ENCODE data around the gene LRIG2. TPM values are rescaled to one million over a fixed set of nuclear protein-coding genes. Genes with fewer than 3 reads are reported as not detected.

LRIG2 gene
- total RNA-seq, 2 donors from 2014 or later: 12.1 to 13.8 TPM

DNA sequence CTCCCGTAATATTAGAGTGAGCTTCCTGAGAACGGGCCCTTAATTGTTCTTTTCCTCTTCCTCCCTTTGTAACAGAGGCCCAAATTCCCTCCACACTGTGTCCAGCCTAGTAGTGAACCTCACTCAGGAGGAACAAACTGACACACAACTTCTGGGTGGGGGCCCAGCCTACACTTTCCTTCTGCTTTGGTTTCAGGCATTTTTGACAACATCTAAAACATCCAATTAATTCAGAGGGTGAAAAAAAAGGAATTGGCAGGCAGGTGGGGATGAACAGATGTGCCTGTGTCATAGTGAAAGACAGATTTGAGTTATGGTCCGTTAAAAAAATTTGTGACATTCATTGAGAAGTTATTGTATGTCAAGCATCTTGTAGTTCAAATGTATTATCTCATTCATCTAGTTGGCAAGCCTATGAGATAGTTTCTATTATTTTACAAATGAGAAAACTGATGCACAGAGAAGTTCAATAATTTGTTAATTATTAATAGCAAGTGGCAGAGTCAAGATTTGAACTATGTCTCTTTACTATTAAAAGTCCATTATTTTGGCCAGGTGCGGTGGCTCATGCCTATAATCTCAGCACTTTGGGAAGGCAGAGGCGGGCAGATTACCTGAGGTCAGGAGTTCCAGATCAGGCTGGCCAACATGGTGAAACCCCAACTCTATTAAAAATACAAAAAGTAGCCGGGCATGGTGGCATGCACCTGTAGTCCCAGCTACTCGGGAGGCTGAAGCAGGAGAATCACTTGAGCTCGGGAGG is 41.6 kb upstream of the LRIG2 start:
- TF ChIP-seq, protein P1, sequence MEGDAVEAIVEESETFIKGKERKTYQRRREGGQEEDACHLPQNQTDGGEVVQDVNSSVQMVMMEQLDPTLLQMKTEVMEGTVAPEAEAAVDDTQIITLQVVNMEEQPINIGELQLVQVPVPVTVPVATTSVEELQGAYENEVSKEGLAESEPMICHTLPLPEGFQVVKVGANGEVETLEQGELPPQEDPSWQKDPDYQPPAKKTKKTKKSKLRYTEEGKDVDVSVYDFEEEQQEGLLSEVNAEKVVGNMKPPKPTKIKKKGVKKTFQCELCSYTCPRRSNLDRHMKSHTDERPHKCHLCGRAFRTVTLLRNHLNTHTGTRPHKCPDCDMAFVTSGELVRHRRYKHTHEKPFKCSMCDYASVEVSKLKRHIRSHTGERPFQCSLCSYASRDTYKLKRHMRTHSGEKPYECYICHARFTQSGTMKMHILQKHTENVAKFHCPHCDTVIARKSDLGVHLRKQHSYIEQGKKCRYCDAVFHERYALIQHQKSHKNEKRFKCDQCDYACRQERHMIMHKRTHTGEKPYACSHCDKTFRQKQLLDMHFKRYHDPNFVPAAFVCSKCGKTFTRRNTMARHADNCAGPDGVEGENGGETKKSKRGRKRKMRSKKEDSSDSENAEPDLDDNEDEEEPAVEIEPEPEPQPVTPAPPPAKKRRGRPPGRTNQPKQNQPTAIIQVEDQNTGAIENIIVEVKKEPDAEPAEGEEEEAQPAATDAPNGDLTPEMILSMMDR (IDR thresholded peaks at IDR 0.05): no peak
- no peak overlapping the region for H3K27ac ChIP-seq
- H3K36me3 ChIP-seq: no peaks in the 10 kb centered on the region
- intact Hi-C loops (cut with DNase I): no loop called here
- no peak overlapping the region for H3K9ac ChIP-seq (ENCODE audit: low read depth in 2 of 2, low read length in 2 of 2)
- no peak for DNase-seq
- H3K9me3 ChIP-seq: no peaks in the 10 kb centered on the region
- no peak overlapping the region for H3K4me3 ChIP-seq
- no peaks in the 10 kb centered on the region for H3K27me3 ChIP-seq
- no peaks in the 10 kb centered on the region for H3K4me1 ChIP-seq

DNA sequence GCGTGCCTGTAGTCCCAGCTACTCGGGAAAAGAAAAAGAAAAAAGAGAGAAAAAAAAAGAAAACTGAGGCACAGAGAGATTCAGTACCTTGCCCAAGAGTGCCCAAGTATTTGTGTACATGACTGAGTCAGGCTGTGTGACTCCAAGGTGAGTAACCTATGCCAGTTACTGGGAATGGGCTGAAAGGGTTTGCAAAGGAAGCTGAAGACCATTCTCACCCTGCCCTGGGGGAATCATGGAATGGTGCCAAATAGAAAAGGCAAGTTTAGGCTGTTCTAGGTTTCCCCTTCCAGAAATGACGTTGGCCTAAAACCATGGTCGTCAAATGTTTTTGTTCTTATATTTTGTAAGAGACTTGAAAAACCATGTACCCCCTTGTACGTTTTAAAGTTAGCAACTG is 37.9 kb upstream of the LRIG2 start:
- intact Hi-C loops (cut with DNase I): no loop called here
- TF ChIP-seq, protein P1 (IDR thresholded peaks at IDR 0.05): no peak
- H3K27me3 ChIP-seq: no peaks in the 10 kb centered on the region
- no peaks in the 10 kb centered on the region for H3K36me3 ChIP-seq
- H3K4me1 ChIP-seq: no peaks in the 10 kb centered on the region
- H3K4me3 ChIP-seq: no peak overlapping the region
- no peak overlapping the region for H3K9ac ChIP-seq (ENCODE audit: low read depth in 2 of 2, low read length in 2 of 2)
- H3K9me3 ChIP-seq: no peaks in the 10 kb centered on the region
- no peak for DNase-seq
- no peak overlapping the region for H3K27ac ChIP-seq

DNA sequence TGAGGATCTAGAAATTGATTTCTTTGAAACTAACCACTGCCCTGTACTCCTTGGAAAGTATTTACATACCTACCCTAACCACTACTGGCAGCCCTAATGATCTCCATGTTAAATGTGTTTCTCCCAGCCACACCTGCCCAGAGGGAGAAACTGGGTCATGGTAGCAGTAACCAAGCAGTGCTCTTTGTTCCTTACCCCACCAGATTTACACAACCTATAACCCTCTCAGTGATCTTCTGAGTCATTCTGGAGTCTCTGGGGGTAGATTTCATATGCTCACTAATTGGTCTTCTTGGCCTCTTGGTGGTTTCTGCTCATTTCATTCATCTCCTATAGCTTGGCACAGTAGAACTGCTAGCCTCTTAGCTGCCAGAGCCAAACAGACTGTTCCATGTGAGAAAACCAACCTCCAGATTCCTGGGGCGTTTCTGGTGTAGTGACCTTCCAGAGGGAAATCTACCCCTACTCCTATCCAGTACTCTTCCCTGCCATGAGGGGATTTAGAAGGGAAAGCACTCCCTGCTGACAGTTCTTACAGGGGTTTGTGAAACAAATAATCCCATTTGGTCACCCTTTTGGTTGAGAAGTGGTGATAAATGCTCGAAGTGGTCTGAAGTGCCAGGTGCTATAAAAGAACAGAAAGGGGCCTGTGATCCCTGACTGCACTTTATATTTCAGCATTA is 36.2 kb upstream of the LRIG2 start:
- TF ChIP-seq, protein P1 (IDR thresholded peaks at IDR 0.05): no peak
- DNase-seq: no peak
- Histone ChIP-seq H3K4me1 (no peaks in the 10 kb centered on the region), H3K9ac (ENCODE audit: low read depth in 2 of 2, low read length in 2 of 2) (no peak overlapping the region), H3K36me3 (no peaks in the 10 kb centered on the region), H3K27ac (no peak overlapping the region), H3K9me3 (no peaks in the 10 kb centered on the region), H3K4me3 (no peak overlapping the region), H3K27me3 (no peaks in the 10 kb centered on the region)
- intact Hi-C loops (cut with DNase I): no loop called here

DNA sequence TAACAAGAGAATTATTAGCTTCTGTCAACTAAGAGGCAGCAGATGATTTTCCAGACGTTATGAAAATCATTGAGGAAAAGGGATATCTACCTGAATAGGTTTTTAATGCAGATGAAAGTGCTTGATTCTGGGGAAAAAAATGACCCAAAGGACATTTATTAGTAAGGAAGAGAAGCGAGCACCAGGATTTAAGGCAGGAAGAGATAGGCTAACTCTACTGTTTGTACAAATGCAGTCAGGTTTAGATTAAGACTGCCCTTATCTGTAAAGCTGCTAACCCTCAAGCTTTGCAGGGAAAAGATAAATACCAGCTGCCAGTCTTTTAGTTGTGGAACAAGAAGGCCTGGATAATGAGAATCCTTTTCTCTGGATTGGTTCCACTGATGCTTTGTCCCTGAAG is 33.0 kb upstream of the LRIG2 start:
- TF ChIP-seq, protein P1 (IDR thresholded peaks at IDR 0.05): no peak
- no peak overlapping the region for H3K27ac ChIP-seq
- H3K27me3 ChIP-seq: no peaks in the 10 kb centered on the region
- no peaks in the 10 kb centered on the region for H3K9me3 ChIP-seq
- H3K9ac ChIP-seq (ENCODE audit: low read depth in 2 of 2, low read length in 2 of 2): no peak overlapping the region
- H3K4me3 ChIP-seq: no peak overlapping the region
- no peaks in the 10 kb centered on the region for H3K36me3 ChIP-seq
- no peak for DNase-seq
- intact Hi-C loops (cut with DNase I): loop anchor here (5.0 to 10.0 kb wide), 2 partner anchors 85 to 228 kb away; partner anchors contain the start of gene SLC16A1
- H3K4me1 ChIP-seq: peaks cover 5% of the 10 kb centered on the region

DNA sequence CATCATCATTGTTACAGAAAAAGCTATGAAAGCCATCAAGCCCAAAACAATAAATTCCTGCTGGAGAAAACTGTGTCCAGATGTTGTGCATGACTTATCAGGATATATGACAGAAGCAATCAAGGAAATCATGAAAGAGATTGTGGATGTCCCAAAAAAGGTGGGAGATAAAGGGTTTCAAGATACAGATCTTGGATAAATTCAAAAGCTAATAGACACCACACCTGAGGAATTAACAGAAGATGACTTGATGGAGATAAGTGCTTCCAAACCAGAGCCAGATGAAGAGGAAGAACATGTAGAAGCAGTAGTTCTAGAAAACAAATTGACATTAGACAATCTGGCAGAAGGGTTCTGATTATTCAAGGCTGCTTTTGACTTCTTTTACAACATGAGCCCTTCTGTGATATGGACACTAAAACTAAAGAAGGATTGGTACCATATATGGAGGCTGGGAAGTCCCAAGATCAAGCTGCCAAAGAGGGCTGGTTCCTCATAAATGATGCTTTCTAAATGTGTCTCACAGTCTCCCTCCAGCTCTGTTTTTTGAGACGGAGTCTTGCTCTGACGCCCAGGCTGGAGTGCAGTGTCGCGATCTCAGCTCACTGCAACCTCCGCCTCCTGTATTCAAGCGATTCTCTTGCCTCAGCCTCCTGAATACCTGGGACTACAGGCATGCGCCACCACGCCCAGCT is 32.1 kb upstream of the LRIG2 start:
- intact Hi-C loops (cut with DNase I): loop anchor here (5.0 to 10.0 kb wide), 2 partner anchors 86 to 229 kb away; partner anchors contain the start of gene SLC16A1
- DNase-seq: no peak
- no peaks in the 10 kb centered on the region for H3K9me3 ChIP-seq
- H3K4me1 ChIP-seq: peaks cover 5% of the 10 kb centered on the region
- H3K36me3 ChIP-seq: no peaks in the 10 kb centered on the region
- H3K27me3 ChIP-seq: no peaks in the 10 kb centered on the region
- H3K27ac ChIP-seq: no peak overlapping the region
- H3K4me3 ChIP-seq: no peak overlapping the region
- H3K9ac ChIP-seq (ENCODE audit: low read depth in 2 of 2, low read length in 2 of 2): no peak overlapping the region
- TF ChIP-seq, protein P1 (IDR thresholded peaks at IDR 0.05): no peak

Data from colonic mucosa (tissue), 4 donors.